HepG2 (cell line): ENCODE results near the gene PDK1. TPM values are rescaled to one million over a fixed set of nuclear protein-coding genes. Genes with fewer than 3 reads are reported as not detected.

Source experiments
- ARNT ChIP-seq: fragments of 450-650 bp; IDR thresholded peaks from 2 replicates; pipeline ENCODE4 v1.6.1; 2017
- CENPT ChIP-seq: sonication (generic); formaldehyde crosslinking; IDR thresholded peaks from 2 replicates; pipeline ENCODE4 v1.8.0; 2022; ENCODE audit warnings: low read depth, mild to moderate bottlenecking, moderate library complexity, missing genetic modification reagents
- JDP2 ChIP-seq: sonication (generic); formaldehyde crosslinking; IDR thresholded peaks from 2 replicates; pipeline ENCODE4 v1.8.1; 2022; ENCODE audit warnings: missing genetic modification reagents, borderline replicate concordance
- MEF2D ChIP-seq: sonication (generic); formaldehyde crosslinking; IDR thresholded peaks from 2 replicates; pipeline ENCODE4 v1.5.1; 2020; ENCODE audit warnings: mild to moderate bottlenecking, missing genetic modification reagents
- NFATC3 ChIP-seq: sonication (generic); formaldehyde crosslinking; IDR thresholded peaks from 2 replicates; pipeline ENCODE4 v1.5.1; 2020; ENCODE audit warnings: mild to moderate bottlenecking, missing genetic modification reagents
- SMAD3 ChIP-seq: sonication (generic); formaldehyde crosslinking; IDR thresholded peaks from 2 replicates; pipeline ENCODE4 v1.4.0; 2020; ENCODE audit warnings: missing genetic modification reagents
- SNAPC4 ChIP-seq: sonication (generic); formaldehyde crosslinking; IDR thresholded peaks from 2 replicates; pipeline ENCODE4 v1.4.0; 2020; ENCODE audit warnings: mild to moderate bottlenecking, missing genetic modification reagents
- ZBTB42 ChIP-seq: sonication (generic); formaldehyde crosslinking; IDR thresholded peaks from 2 replicates; pipeline ENCODE4 v1.5.0; 2020; ENCODE audit warnings: mild to moderate bottlenecking, missing genetic modification reagents
- ZBTB44 ChIP-seq: sonication (generic); formaldehyde crosslinking; IDR thresholded peaks from 2 replicates; pipeline ENCODE4 v1.4.0; 2020; ENCODE audit warnings: missing genetic modification reagents
- ZNF263 ChIP-seq: sonication (generic); formaldehyde crosslinking; IDR thresholded peaks from 2 replicates; pipeline ENCODE4 v1.4.0; 2020; ENCODE audit warnings: missing genetic modification reagents
- ZNF264 ChIP-seq: sonication (generic); formaldehyde crosslinking; IDR thresholded peaks from 2 replicates; pipeline ENCODE4 v1.4.0; 2020; ENCODE audit warnings: missing genetic modification reagents
- ZNF543 ChIP-seq: sonication (generic); formaldehyde crosslinking; IDR thresholded peaks from 2 replicates; pipeline ENCODE4 v1.4.0; 2020; ENCODE audit warnings: mild to moderate bottlenecking, missing genetic modification reagents
- polyA plus RNA-seq, 8 experiments: library from polyadenylated mRNA; depleted of rRNA in 3 of 8; stranded (reverse) in 7 of 8; unstranded in 1 of 8; fragments of >200 nt; fragmentation: Illumina TruSeq in 4 of 8; extraction: Trizol in 4 of 8; gene quantifications; 2 replicates each; pipeline versions ENCODE4 v1.2.1 to v1.2.3, GENCODE V29; 2011 to 2016; ENCODE audit warnings: low read depth in 4 of 8, missing spikeins in 1 of 8, mixed read lengths in 1 of 8; ENCODE audit not compliant: insufficient read depth in 1 of 8
- total RNA-seq, 5 experiments: library from RNA; depleted of rRNA; stranded (reverse); fragments of >200 nt; fragmentation: Illumina TruSeq; extraction: Trizol; gene quantifications; 2 replicates each; pipeline ENCODE4 v1.2.3, GENCODE V29; 2016; ENCODE audit warnings: low read depth in 1 of 5
- TF ChIP-seq, protein P1 (sequence below): sonication (generic); formaldehyde crosslinking; IDR thresholded peaks from 2 replicates; pipeline ENCODE4 v1.9.0; 2021; ENCODE audit warnings: missing genetic modification reagents, mild to moderate bottlenecking, borderline replicate concordance
- TF ChIP-seq, protein P2 (sequence below), 2 experiments: sonication (generic) in 1 of 2; formaldehyde crosslinking in 1 of 2; IDR thresholded peaks; 2 replicates each; pipeline versions ENCODE4 v1.6.1 to v1.9.0; 2014 to 2022; ENCODE audit warnings: antibody characterized with exemption in 1 of 2, borderline replicate concordance in 1 of 2, inconsistent platforms in 1 of 2, low read depth in 1 of 2, missing genetic modification reagents in 1 of 2

Gene PDK1
- total and polyA plus RNA-seq, 2 of the 13 experiments (the other 11 are each of a cell fraction or from before 2014, with no cell fraction given), result 11.9 to 96.9 TPM

GRCh38 chr2:172556284-172557033 is 569 bp downstream of the PDK1 start (continued):
- TF ChIP-seq SNAPC4 (CRISPR knock-in tag) (no peak; the same call in 1 of the 2 replicates), ZNF543 (CRISPR knock-in tag) (no peak), NFATC3 (CRISPR knock-in tag) (peak; percentile 86; the same call in 1 of the 2 replicates), ZBTB42 (no peak; the same call in 1 of the 2 replicates), SMAD3 (CRISPR knock-in tag) (no peak), ARNT (no peak), JDP2 (CRISPR knock-in tag) (peak; percentile 45; the same call in 1 of the 2 replicates), ZNF264 (CRISPR knock-in tag) (no peak), ZNF263 (CRISPR knock-in tag) (no peak), MEF2D (peak; percentile 48; the same call in 1 of the 2 replicates), CENPT (CRISPR knock-in tag) (no peak), ZBTB44 (peak; percentile 69; the same call in 1 of the 2 replicates)
- TF ChIP-seq, protein P1, sequence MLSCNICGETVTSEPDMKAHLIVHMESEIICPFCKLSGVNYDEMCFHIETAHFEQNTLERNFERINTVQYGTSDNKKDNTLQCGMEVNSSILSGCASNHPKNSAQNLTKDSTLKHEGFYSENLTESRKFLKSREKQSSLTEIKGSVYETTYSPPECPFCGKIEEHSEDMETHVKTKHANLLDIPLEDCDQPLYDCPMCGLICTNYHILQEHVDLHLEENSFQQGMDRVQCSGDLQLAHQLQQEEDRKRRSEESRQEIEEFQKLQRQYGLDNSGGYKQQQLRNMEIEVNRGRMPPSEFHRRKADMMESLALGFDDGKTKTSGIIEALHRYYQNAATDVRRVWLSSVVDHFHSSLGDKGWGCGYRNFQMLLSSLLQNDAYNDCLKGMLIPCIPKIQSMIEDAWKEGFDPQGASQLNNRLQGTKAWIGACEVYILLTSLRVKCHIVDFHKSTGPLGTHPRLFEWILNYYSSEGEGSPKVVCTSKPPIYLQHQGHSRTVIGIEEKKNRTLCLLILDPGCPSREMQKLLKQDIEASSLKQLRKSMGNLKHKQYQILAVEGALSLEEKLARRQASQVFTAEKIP (CRISPR knock-in tag), result no peak
- TF ChIP-seq, protein P2, sequence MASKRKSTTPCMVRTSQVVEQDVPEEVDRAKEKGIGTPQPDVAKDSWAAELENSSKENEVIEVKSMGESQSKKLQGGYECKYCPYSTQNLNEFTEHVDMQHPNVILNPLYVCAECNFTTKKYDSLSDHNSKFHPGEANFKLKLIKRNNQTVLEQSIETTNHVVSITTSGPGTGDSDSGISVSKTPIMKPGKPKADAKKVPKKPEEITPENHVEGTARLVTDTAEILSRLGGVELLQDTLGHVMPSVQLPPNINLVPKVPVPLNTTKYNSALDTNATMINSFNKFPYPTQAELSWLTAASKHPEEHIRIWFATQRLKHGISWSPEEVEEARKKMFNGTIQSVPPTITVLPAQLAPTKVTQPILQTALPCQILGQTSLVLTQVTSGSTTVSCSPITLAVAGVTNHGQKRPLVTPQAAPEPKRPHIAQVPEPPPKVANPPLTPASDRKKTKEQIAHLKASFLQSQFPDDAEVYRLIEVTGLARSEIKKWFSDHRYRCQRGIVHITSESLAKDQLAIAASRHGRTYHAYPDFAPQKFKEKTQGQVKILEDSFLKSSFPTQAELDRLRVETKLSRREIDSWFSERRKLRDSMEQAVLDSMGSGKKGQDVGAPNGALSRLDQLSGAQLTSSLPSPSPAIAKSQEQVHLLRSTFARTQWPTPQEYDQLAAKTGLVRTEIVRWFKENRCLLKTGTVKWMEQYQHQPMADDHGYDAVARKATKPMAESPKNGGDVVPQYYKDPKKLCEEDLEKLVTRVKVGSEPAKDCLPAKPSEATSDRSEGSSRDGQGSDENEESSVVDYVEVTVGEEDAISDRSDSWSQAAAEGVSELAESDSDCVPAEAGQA (IDR thresholded peaks at IDR 0.05; ENCODE audit: low read depth), result no peak
- TF ChIP-seq, protein P2 (CRISPR knock-in tag; IDR thresholded peaks at IDR 0.05; ENCODE audit: borderline replicate concordance), result no peak
